ACHN (cell line): ENCODE results near the gene PAPSS2.
"Not testable (repeated sequence)": the region's sequence is repeated elsewhere in the genome, so short reads cannot be mapped to it uniquely, and the experiment has no call there.

Experiments
- DNase-seq: peaks from one replicate; pipeline ENCODE4 v3.0.0-alpha.2; 2015
- in situ Hi-C: cut with HindIII; loops from 2 replicates; pipeline ENCODE4 v1.10.0; 2017; ENCODE audit warnings: low sequenced_read_pairs, low pct_ligation_motif_present, low pct_unique_long_range_greater_than_20kb

The PAPSS2 gene

GRCh38 chr10:87639493-87639892 lies 20.2 kb upstream of the PAPSS2 start:
- DNase-seq = no peak
- in situ Hi-C loops = no loop called here

GRCh38 chr10:87640043-87640442 lies 19.6 kb upstream of the PAPSS2 start:
- in situ Hi-C loops = no loop called here

GRCh38 chr10:87642486-87642885 lies 17.2 kb upstream of the PAPSS2 start:
- no peak for DNase-seq
- in situ Hi-C loops = no loop called here

More at GRCh38 chr10:87640043-87640442, 19.6 kb upstream of the PAPSS2 start:
- DNase-seq = no peak

DNA sequence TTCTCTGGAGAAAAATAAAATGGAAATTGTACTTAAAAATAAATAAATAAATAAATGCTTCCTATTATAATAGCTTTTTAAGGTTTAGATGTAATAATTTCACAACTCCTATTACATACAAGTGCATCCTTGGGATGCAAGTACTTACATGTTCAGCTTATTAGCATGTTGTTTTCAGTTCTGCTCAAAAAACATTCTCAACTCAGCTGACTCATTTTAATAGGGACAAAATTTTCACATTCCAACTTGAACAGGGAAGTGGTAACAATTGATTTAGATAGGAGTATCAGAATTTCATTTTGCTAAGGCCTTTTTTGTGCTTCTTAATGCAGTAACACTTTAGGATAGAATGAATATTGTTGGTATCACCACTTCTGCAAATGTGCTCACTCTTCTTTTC lies 16.7 kb upstream of the PAPSS2 start:
- DNase-seq = no peak
- in situ Hi-C loops = no loop called here

DNA sequence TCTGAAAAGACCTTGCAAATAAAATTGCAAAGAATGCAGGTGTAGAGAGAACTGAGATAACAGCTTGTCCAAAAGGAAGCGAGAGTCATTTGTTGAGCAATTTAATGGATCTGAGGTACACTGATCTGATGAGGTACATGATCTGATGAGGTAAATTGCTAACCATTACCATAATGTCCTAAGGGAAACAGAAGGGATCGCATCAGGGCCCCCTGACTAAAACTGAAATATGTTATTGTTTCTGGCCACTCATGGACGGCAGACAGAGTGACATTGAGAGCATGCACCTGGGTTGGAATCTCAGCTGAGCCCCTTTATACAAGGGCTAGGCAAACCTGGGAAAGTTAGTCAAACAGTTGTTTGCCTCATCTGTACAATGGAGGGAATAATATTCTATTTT lies 15.8 kb upstream of the PAPSS2 start:
- in situ Hi-C loops = no loop called here
- no peak for DNase-seq

GRCh38 chr10:87644500-87644899 lies 15.2 kb upstream of the PAPSS2 start:
- DNase-seq, in situ Hi-C loops: not testable (repeated sequence)

GRCh38 chr10:87646192-87646909 lies 13.3 kb upstream of the PAPSS2 start:
- DNase-seq = no peak
- in situ Hi-C loops = no loop called here

DNA sequence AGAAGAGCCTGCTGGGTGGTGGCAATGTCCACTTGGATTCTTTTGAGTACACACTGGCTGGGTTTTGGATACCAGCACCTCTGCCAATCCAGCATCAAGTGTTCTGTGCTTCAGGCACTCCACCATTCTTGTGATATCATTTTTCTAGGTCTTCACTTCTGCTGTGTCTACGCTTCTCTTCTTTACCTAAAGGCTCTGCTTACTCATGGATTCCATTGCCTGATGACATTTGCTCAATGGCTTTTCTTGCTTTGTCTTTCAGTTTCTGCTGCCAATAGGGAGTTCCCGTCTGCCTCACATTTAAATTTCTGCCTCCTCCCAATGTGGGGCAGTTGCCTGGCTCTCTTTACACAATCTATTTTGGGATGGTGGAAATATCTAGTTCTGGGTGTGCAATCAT lies 12.7 kb upstream of the PAPSS2 start:
- no peak for DNase-seq
- in situ Hi-C loops = no loop called here

GRCh38 chr10:87650838-87651589 lies 8.7 kb upstream of the PAPSS2 start:
- in situ Hi-C loops = loop anchor here (25.0 kb wide), 1 partner anchor 111 kb away; no protein-coding TSS in a partner anchor
- no peak for DNase-seq

- DNase-seq = no peak
These were observed 7.9 kb upstream of the PAPSS2 start for GRCh38 chr10:87651801-87652200.

DNA sequence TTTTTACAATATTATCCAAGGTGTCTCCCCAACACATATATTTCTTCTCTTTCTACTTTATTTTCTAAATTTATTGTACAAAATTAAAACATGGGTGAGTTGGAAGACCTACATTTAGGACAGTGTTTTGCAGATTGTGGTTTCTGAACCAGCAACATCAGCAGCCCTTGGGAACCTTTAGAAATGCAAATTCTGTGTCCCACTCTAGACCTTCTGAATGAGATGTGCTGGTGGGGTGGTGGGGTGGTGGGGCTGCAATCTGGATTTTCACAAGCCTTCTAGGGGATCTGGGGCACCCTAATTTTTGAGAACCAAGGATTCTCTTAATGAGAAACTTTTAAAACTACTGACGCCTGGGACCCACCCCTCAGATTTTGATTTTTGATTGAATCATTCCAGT lies 7.4 kb upstream of the PAPSS2 start:
- DNase-seq = no peak
- in situ Hi-C loops = loop anchor here (25.0 kb wide), 1 partner anchor 110 kb away; no protein-coding TSS in a partner anchor

More at GRCh38 chr10:87651801-87652200, 7.9 kb upstream of the PAPSS2 start:
- in situ Hi-C loops = loop anchor here (25.0 kb wide), 1 partner anchor 110 kb away; no protein-coding TSS in a partner anchor

DNA sequence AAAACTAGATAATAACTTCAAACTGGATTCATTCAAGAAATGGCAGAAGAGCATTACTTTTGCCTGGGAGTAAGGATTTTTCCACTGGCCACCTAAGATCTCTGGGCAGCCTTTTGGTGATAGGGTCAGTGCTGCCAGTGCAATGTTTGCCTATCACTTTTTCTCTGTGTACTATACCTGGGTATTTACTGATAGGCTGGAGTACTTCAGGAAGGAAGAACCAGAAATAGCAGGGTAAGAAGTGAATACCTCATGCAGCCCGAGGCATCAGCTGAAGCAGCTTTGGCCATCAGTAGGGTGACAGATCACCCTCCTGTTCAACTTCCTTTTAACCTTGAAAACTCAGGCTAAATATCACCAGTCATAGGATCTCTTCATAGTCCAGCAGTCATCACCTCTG lies 5.5 kb upstream of the PAPSS2 start:
- no peak for DNase-seq
- in situ Hi-C loops = loop anchor here (25.0 kb wide), 1 partner anchor 108 kb away; no protein-coding TSS in a partner anchor

GRCh38 chr10:87656431-87657072 lies 3.1 kb upstream of the PAPSS2 start:
- DNase-seq = peak; percentile 74
- in situ Hi-C loops = loop anchor here (25.0 kb wide), 1 partner anchor 106 kb away; no protein-coding TSS in a partner anchor

DNA sequence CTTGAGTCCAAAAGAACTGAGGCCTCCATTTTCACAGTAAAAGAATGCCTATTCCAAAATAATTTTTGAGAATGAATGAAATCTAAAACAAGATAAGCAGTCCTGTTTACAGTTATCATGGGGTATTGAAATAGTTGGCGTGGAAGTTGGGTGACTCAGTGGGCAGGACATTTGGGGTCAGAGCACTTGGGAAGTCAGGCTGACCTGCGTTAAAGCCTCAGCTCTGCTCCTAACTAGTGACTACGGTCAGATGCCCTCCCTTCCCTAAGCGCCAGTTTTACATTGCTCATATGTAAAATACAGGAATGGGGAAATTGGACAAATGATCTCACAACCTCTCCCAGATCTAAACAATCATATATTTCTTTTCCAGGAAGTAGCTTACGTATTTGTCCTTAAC lies 2.3 kb upstream of the PAPSS2 start:
- DNase-seq = peak; percentile 68
- in situ Hi-C loops = loop anchor here (25.0 kb wide), 1 partner anchor 105 kb away; no protein-coding TSS in a partner anchor

- peak; percentile 18 for DNase-seq
- in situ Hi-C loops = loop anchor here (25.0 kb wide), 1 partner anchor 104 kb away; no protein-coding TSS in a partner anchor
These were observed 1.3 kb upstream of the PAPSS2 start for GRCh38 chr10:87658321-87658795.

DNA sequence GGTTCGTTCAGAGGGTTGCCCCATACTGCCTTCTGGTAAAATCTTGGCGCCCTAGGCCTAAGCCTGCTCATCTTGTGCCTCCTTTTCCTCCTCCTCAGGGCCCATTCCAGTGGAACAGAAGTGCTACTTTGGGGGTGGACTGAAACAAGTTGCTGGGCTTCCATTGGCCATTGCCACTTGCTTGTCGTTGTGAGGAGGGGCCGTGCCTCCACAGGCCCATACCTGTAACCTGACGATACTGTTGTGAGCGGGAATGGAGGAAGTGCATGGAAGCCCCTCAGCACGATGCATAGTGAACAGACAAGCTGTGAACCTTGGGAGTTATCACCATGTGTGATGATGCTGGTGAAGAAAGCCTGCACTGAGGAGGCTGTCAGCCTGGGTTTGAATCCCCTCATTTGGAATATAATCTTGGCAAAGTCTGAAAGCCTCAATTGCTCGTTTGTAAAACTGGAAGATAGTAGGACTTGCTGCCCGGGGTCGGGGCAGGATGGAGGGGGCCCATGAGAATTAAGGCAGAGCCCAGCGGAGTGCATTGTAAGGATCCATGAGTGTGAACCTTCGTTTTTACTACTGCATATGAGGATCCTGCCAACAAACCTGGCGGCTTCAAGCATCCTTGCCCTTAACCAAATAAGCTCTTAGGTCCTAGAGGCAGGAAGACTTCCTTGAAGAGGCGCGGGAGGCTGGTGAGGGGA lies 671 bp upstream of the PAPSS2 start:
- in situ Hi-C loops = loop anchor here (25.0 kb wide), 1 partner anchor 103 kb away; no protein-coding TSS in a partner anchor
- peak; percentile 29 for DNase-seq

DNA sequence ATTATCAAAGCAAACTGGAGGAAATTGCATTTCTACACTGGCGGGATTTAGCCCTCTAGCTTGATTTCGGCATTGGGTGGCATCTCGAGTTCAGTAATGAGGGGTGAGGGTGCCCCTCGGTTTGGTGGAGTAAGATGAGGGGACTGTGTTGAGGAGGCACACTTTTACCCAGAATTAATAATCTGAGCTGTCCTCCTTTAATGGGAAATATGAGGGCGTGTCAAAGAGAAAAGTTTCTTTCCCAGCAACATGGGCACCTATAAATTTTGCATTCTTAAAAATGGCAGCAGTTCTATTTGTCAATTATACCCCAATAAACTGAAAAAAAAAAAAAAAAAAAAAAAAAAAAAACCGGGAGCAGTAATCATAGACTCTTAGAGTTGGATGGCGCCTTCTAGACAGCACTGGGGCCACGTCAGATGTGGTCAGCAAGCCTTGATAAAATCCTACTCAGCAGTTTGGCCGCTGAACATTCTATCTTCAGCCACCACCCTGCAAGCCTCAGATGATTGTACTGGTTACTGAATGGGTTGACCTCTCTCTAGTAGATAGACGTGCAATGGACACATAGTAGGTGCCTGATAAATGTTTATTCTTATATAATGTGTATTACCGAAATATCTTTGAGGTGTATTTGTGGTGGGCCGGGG lies 931 bp downstream of the PAPSS2 start:
- in situ Hi-C loops = loop anchor here (25.0 kb wide), 1 partner anchor 102 kb away; no protein-coding TSS in a partner anchor
- peak; percentile 72 for DNase-seq
